CD1c-positive myeloid dendritic cell (primary cell): ENCODE results near the gene XRCC5.
"Not testable (repeated sequence)": the region's sequence is repeated elsewhere in the genome, so short reads cannot be mapped to it uniquely, and the experiment has no call there.

Experiments used
- DNase-seq: peaks from one replicate; pipeline ENCODE4 v3.0.0-alpha.2; 2016; ENCODE audit errors: extremely low spot score

XRCC5 gene

DNA sequence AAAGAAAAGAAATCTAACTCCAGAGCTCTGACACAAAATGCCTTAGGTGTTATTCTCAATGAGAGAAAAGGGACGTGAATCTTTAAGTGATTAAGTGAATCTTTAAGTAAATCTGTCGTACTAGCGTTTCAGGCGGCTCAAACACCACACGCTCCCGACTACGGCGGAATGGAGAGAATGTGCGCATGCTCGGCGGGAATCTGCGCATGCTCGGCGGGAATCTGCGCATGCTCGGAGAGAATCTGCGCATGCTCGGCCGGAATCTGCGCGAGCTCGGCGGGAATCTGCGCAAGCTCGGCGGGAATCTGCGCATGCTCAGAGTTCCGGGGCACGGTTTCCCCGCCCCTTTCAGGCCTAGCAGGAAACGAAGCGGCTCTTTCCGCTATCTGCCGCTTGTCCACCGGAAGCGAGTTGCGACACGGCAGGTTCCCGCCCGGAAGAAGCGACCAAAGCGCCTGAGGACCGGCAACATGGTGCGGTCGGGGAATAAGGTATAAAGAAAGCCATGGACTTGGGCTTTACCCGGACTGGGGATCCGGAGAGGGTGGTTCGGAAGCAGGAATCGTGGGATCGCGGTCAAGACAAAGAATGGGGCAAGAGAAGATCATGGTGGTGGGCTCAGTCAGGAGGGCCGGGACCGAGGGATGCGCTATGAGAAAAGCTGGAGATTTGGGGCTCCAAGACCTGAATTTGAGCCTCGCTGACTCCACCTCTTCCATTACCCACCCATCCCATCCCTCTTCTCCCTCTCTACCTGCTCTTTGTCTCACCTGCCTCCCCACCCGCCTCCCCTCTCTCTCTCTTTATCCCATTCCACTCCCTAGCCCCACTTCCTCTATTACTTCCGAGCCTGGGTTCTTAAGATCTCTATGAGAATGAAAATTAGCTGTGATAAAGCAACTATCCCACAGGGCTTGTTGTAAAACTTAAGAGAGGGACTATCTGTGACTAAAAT lies at the start of gene XRCC5:
Gene XRCC5 (plus strand): TSS at position 382 of the 955 bp plus-strand sequence. CDS start 89 bp downstream, at position 471.
- peak; percentile 100 for DNase-seq

DNA sequence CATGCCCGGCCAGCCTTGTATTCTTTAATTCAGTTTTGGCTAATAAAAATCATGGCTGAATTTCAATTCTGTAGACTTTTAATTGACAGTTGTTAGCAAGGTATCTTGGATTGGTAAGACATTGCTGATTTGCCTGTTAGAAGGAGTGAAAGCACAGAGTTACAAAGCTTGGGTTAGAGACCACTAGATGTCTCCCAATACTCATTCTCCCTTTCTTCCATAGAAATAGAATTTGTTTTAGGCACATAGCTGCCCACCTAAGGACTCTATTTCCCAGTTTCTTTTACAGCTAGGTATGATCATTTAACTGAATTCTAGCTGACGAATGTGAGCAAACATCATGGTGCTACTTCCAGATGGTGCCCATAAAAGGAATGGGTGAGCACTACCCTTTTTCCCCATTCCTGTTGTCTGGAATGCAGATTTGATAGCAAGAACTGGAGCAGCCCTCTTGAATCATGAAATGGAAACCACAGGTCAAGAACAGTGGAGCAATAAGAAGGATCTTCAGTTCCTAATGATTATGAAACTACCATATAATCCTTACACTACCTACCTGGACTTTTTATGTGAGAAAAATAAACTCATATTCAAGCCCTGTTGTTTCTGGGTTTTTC lies 45.0 kb upstream of the XRCC5 start:
- no peak for DNase-seq

GRCh38 chr2:216064665-216065064 lies 44.5 kb upstream of the XRCC5 start:
- DNase-seq = no peak

DNA sequence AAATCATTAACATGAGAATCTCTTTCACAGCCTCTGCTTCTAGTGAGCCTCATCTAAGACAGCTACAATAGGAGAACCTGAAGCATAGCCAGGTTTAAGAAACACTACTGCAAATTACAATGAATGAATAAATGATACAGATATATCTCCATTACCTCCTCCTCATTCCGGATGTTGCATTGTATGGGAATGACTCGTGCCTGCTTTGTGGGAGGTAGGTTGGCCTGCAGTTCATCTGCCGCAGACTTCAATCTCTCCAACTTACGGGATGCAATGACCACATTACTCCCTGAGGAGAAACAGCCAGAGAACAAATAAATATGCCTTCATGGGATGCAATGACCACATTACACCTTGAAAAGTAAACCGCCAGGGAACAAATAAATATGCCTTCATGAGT lies 42.9 kb upstream of the XRCC5 start:
- DNase-seq = no peak

DNA sequence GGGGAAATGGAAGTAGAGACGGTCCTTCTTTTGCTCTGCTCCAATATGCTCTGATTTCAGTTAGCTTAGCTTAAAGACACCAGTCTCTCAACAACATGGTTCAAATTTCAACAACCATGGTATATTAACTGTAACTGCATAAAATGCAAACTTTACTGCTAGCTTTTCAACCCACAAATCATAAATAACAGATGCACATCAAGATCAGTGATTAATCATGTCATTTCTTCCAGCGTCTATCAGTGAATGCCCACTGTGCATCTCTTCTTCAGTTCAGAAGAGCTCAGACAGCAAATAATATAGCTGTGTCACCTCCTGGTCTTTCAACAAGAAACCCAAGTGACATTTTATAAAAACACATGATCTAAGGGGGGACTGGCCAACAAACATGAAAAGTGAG lies 40.1 kb upstream of the XRCC5 start:
- DNase-seq = no peak

- no peak for DNase-seq
Observed at GRCh38 chr2:216070195-216070594, 39.0 kb upstream of the XRCC5 start.

DNA sequence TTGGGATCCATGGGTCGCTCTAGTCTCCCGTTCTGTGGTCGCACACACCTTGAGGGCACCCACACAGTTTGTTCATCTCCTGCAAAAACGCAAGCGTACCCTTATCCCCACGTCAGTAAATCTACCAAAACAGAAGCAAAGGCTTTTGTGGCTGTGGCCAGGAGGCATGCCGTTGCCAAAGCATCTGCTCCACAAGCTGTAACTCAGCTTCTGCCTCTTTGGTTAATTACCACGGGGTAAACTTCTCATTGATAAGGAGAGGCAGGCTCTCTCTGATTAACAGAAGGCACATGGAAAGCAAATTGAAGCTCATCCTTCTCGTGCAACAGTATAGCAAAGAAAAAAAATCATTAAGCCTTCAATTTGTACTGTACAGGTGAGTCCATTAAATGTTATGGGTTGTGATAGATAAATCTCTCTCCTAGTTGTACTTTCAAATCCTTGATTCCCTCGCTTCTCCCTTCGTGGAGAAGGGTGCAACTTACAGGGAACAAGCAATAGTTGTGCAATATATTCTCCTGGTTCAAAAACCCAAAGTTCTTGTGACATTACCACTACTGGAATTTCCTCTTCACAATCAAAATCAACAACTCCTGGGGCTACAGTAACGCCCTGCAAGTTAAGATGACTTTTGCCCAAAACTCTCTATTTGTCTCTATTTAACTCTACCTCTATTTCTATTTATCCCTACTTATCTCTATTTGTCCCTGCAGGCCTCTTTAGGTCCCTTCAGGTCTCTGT lies 37.9 kb upstream of the XRCC5 start:
- no peak for DNase-seq

DNA sequence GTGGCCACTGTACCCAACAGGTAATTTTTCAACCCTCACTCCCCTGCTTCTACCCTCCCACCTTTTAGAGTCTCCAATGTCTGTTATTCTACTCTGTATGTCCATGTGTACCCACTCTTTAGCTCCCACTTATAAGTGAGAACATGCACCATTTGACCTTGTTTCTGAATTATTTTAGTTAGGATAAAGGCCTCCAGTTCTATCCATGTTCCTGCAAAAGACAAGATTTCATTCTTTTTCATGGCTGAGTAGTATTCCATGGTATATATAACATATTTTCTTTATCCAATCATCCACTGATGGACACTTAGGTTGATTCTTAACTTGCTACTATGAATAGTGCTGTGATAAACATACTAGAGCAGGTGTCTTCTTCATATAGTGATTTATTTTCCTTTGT lies 36.7 kb upstream of the XRCC5 start:
- DNase-seq = no peak

- DNase-seq = no peak
Observed at GRCh38 chr2:216073773-216074172, 35.4 kb upstream of the XRCC5 start.

GRCh38 chr2:216074380-216074779 lies 34.8 kb upstream of the XRCC5 start:
- DNase-seq = no peak

GRCh38 chr2:216074794-216075193 lies 34.4 kb upstream of the XRCC5 start:
- no peak for DNase-seq

DNA sequence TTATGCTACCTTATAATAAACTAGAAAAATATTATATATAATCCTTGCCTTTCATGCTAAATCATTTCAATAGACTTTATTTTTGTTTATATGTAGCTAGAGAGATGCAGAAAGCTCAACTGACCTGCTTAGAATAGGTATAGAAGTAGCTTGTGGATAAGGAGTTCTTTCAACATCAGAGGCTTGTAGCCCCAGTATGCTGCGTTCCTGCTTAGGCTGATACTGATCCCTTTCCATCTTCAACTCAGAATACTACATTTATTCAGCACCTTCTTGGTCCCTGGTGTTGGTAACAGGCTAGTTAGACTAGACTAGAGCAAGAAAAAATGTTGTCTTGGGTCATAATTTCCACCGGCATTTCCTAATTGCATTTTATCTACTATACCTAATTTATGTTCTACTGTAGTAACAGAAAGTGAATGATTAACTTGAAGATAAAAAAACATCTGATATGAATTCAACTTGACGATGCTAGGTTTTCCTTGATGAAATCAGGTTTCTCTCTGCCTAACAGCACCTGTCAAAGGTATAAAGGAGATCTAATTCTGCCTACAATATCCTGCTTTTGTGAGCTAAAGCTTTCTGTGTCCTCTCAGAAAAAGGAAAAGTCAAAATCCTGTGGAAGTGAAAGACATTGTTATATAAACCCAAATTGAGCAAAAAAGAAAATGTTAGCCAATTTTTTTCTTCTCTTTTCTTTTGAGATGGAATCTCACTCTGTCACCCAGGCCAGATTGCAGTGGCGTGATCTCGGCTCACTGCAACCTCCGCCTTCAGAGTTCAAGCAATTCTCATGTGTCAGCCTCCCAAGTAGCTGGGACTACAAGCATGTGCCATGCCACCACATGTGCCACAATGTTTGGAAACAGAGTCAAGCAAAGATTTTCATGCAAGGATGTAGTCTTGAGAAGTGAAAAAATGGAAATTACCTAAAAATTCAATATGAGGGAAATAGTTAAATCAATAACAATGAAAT lies 33.4 kb upstream of the XRCC5 start:
- DNase-seq = no peak

GRCh38 chr2:216078776-216079175 lies 30.4 kb upstream of the XRCC5 start:
- no peak for DNase-seq

DNA sequence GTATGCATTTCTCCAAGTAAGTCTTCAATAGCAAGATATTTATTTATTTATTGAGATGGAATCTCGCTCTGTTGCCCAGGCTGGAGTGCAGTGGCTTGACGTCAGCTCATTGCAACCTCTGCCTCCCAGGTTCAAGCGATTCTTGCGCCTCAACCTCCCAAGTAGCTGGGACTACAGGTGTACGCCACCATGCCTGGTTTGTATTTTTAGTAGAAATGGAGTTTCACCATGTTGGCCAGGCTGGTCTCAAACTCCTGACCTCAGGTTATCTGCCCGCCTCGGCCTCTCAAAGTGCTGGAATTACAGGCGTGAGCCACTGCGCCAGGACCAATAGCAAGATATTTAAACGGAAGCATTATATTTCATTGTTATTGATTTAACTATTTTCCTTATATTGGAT lies 29.1 kb upstream of the XRCC5 start:
- DNase-seq = not testable (repeated sequence)

GRCh38 chr2:216081012-216081411 lies 28.1 kb upstream of the XRCC5 start:
- DNase-seq = no peak

DNA sequence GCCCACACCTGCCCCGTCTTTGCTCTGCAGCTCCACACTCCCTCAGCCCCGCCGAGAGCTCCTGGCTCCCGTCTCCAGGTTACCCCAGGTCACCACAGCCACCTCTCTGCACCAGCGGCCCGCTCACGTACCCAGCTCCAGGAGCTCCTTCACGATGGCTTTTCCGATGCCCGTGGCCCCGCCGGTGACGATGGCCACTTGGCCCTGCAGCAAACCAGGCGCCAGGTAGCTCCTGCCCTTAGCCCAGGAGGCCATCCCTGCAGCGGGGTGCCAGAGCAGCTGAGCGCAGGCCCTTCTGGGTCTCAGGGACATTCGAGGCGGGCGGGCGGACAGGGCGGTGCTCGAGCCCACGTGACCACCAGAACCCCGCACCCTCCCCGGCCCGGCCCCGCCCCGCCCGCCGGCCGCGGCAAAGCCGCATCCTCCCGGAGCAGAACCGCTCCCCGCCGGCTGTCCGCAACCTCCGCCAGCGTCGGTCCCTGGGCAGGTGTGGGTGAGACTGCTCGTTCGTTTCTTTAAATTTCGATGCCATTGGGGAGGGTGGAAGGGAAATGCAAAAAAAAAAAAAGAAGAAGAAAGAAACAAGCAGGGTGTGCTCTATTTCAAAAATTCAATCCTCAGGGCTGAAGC lies 27.5 kb upstream of the XRCC5 start, which contains the start of the genes PECR and TMEM169:
Gene PECR (minus strand): TSS at position 323 of the 630 bp plus-strand sequence. CDS start 68 bp downstream, at position 255.
Gene TMEM169 (plus strand): TSS at position 433 of the 630 bp plus-strand sequence. CDS start 14,045 bp downstream, outside the sequence.
- peak; percentile 69 for DNase-seq

- DNase-seq = no peak
Observed at GRCh38 chr2:216082117-216082711, 26.9 kb upstream of the XRCC5 start.

- peak; percentile 39 for DNase-seq
Observed at GRCh38 chr2:216082805-216083204, 26.3 kb upstream of the XRCC5 start.

DNA sequence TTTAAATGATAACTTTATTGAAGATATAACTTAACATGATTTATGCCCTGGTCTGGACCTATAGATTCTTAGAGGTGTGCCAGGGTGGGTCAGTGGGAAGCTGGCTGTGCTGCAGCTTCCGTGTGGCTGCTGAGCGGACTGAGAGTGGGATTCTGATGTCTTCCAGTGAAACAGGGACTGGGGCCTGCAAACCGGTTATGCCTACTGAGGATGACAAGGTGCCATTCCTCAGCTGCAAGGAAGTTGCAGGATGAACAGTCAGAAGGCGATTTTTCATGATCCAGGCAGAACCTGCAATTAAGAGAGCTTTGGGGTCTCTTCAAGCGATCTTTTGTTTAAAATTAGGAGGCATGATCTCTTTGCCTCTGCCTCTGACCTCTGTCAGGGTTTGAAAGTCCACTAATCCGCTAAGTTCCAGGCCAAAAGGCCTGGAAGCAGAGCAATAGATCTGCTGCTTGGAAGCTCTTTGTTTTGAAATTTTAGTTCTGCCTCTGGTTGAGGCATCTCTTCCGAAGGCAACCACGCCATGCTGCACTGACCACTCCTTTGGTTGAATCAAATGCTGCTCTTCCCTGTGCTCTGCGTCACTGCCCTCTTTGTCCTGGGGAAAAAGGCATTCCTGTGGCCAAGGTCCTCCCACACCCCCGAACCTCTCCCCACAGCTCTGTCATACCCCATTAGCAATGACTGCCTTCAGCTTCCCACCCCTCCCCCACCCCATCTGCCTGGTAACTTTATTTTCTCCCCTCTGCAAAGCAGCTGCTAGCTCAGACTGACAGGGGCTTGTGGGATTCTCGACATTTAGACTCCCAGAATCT lies 25.5 kb upstream of the XRCC5 start:
- no peak for DNase-seq
